ENCODE results near the gene ZNF14. TPM values are rescaled to one million over a fixed set of nuclear protein-coding genes. Genes with fewer than 3 reads are reported as not detected.

The ZNF14 gene
- polyA plus RNA-seq, 5 donors = 9.5 to 15.5 (median 13.0) TPM

Other genes starting within 250 kb of the ZNF14 start
- 1 to 10 TPM in 3 of 5 donors, under 1 TPM in 2; 0.69 to 1.6 (median 1.2) TPM for gene TSSK6, start 217.6 kb downstream of the ZNF14 start, polyA plus RNA-seq (ENCODE audit: insufficient read depth in 1 of 5, insufficient read length in 5 of 5, low replicate concordance in 1 of 5)
- gene NDUFA13, start 216.9 kb downstream of the ZNF14 start, polyA plus RNA-seq (ENCODE audit: insufficient read depth in 1 of 5, insufficient read length in 5 of 5, low replicate concordance in 1 of 5) = 100 to 1,000 TPM; 177 to 282 (median 180) TPM
- 10 to 100 TPM; 10.1 to 14.8 (median 11.6) TPM for gene YJEFN3, start 204.2 kb downstream of the ZNF14 start, polyA plus RNA-seq (ENCODE audit: insufficient read depth in 1 of 5, insufficient read length in 5 of 5, low replicate concordance in 1 of 5)
- 1 to 10 TPM in 1 of 5 donors, under 1 TPM in 4; 0.16 to 1.0 (median 0.35) TPM for gene CILP2, start 194.8 kb downstream of the ZNF14 start, polyA plus RNA-seq (ENCODE audit: insufficient read depth in 1 of 5, insufficient read length in 5 of 5, low replicate concordance in 1 of 5)
- 10 to 100 TPM; 12.0 to 23.5 (median 17.4) TPM for gene PBX4, start 114.4 kb downstream of the ZNF14 start, polyA plus RNA-seq (ENCODE audit: insufficient read depth in 1 of 5, insufficient read length in 5 of 5, low replicate concordance in 1 of 5)
- 10 to 100 TPM; 36.2 to 59.3 (median 46.2) TPM for gene LPAR2, start 104.9 kb downstream of the ZNF14 start, polyA plus RNA-seq (ENCODE audit: insufficient read depth in 1 of 5, insufficient read length in 5 of 5, low replicate concordance in 1 of 5)
- gene GMIP, start 89.5 kb downstream of the ZNF14 start, polyA plus RNA-seq (ENCODE audit: insufficient read depth in 1 of 5, insufficient read length in 5 of 5, low replicate concordance in 1 of 5) = 10 to 100 TPM in 1 of 5 donors, 1 to 10 TPM in 4; 7.0 to 11.9 (median 9.1) TPM
- 10 to 100 TPM; 35.2 to 54.0 (median 46.6) TPM for gene ATP13A1, start 69.4 kb downstream of the ZNF14 start, polyA plus RNA-seq (ENCODE audit: insufficient read depth in 1 of 5, insufficient read length in 5 of 5, low replicate concordance in 1 of 5)
- 10 to 100 TPM; 10.6 to 16.5 (median 12.5) TPM for gene ZNF101, start 64.3 kb downstream of the ZNF14 start, polyA plus RNA-seq (ENCODE audit: insufficient read depth in 1 of 5, insufficient read length in 5 of 5, low replicate concordance in 1 of 5)
- gene ZNF506, start 88.6 kb upstream of the ZNF14 start, polyA plus RNA-seq (ENCODE audit: insufficient read depth in 1 of 5, insufficient read length in 5 of 5, low replicate concordance in 1 of 5) = 10 to 100 TPM; 30.3 to 44.6 (median 36.8) TPM
- 10 to 100 TPM; 20.2 to 43.0 (median 39.8) TPM for gene ZNF253, start 132.8 kb upstream of the ZNF14 start, polyA plus RNA-seq (ENCODE audit: insufficient read depth in 1 of 5, insufficient read length in 5 of 5, low replicate concordance in 1 of 5)
- gene ZNF93, start 167.8 kb upstream of the ZNF14 start, polyA plus RNA-seq (ENCODE audit: insufficient read depth in 1 of 5, insufficient read length in 5 of 5, low replicate concordance in 1 of 5) = 10 to 100 TPM; 11.2 to 24.2 (median 16.9) TPM